HUES48 (cell line): Measurements from ENCODE around the gene PCDHGA10.
A peak's percentile ranks its signal among the peaks of the same experiment; 100 is the strongest.
"Not testable (repeated sequence)": the region's sequence is repeated elsewhere in the genome, so short reads cannot be mapped to it uniquely, and the experiment has no call there.

Experiments
- H3K27ac ChIP-seq: one replicate; pipeline ENCODE4 v1.7.0; 2013; ENCODE audit warnings: low read depth, low read length, inconsistent platforms
- H3K27me3 ChIP-seq: 2 replicates; pipeline ENCODE4 v1.6.1; 2013; ENCODE audit warnings: mild to moderate bottlenecking, low read length; ENCODE audit not compliant: control insufficient read depth, insufficient read depth
- H3K36me3 ChIP-seq: 2 replicates; pipeline ENCODE4 v1.6.1; 2013; ENCODE audit warnings: low read length; ENCODE audit not compliant: control insufficient read depth, insufficient read depth
- H3K4me1 ChIP-seq: 2 replicates; pipeline ENCODE4 v1.6.1; 2013; ENCODE audit warnings: mild to moderate bottlenecking, low read length; ENCODE audit not compliant: control insufficient read depth, insufficient read depth
- H3K4me3 ChIP-seq: 2 replicates; pipeline ENCODE4 v1.5.1; 2013; ENCODE audit warnings: mild to moderate bottlenecking, low read depth, low read length
- H3K9ac ChIP-seq: 2 replicates; pipeline ENCODE4 v1.6.1; 2013; ENCODE audit warnings: mild to moderate bottlenecking, low read depth, low read length, moderate library complexity
- H3K9me3 ChIP-seq: 2 replicates; pipeline ENCODE4 v1.6.1; 2013; ENCODE audit warnings: low read length; ENCODE audit not compliant: control insufficient read depth, insufficient read depth

PCDHGA10 gene

DNA sequence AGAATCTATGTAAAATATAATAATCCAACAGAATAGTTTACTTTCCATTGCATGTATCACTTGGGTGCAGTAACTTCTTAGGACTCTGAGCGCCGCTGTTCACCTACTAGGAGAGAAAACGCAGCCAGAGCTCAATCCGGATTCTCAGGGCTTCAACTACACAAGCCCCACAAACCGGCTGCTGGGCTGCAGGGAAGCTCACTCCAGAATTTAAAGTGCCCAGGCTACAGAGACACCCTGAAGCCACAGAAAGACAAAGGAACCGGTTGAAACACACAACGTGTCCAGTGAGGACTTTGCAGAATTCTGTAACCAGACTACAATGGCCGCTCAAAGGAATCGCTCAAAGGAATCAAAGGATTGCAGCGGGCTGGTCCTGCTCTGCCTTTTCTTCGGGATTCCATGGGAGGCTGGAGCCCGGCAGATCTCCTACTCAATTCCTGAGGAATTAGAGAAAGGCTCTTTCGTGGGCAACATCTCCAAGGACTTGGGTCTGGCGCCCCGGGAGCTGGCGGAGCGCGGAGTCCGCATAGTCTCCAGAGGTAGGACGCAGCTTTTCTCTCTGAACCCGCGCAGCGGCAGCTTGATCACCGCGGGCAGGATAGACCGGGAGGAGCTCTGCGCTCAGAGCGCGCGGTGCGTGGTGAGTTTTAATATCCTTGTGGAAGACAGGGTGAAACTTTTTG, at the start of gene PCDHGA10:
Gene PCDHGA10 (plus strand): TSS at position 134 of the 686 bp plus-strand sequence. CDS start 189 bp downstream, at position 323.
- Histone ChIP-seq H3K9me3 (0 out of 2 replicates have a peak, but pooled peaks cover 2% of the 10 kb centered on the region), H3K27ac (no peak within 1 kb of the TSS), H3K4me3 (peak within 1 kb of the TSS; percentile 61), H3K27me3 (peaks cover 13% of the 10 kb centered on the region), H3K36me3 (no peaks in the 10 kb centered on the region), H3K4me1 (peaks cover 3% of the 10 kb centered on the region; the same call in 1 of the 2 replicates), H3K9ac (peak within 1 kb of the TSS; percentile 45; the same call in 1 of the 2 replicates)

DNA sequence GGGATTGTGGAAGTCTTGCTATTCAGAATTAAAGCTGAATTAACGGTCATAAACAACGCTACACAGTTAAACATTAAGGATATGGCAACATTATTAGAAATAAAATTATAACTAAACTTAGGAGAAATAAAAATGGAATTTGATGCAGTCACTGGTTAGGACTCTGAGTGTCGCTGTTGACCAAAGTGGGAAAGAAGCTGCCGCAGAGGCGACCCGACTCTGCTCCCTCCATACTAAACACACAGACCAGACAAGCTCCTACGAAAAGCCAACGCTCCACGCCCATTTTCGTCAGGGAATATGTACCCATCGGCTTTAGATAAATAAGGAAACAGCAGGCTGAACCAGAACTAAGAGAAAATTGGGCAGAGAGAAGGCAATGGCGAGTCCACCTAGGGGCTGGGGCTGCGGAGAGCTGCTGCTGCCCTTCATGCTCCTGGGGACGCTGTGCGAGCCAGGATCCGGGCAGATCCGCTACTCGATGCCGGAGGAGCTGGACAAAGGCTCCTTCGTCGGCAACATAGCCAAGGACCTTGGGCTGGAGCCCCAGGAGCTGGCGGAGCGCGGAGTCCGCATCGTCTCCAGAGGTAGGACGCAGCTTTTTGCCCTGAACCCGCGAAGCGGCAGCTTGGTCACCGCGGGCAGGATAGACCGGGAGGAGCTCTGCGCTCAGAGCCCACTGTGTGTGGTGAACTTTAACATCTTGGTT, 48.7 kb upstream of the PCDHGA10 start, which contains the start of gene PCDHGA5:
Gene PCDHGA5 (plus strand): TSS at position 211 of the 709 bp plus-strand sequence. CDS start 169 bp downstream, at position 380.
- Histone ChIP-seq H3K27me3 (no peaks in the 10 kb centered on the region), H3K27ac (no peak within 1 kb of the TSS), H3K36me3 (no peaks in the 10 kb centered on the region), H3K9me3 (peaks cover 68% of the 10 kb centered on the region), H3K9ac (no peak within 1 kb of the TSS), H3K4me1 (no peaks in the 10 kb centered on the region), H3K4me3 (peak within 1 kb of the TSS; percentile 24; the same call in 1 of the 2 replicates)

DNA sequence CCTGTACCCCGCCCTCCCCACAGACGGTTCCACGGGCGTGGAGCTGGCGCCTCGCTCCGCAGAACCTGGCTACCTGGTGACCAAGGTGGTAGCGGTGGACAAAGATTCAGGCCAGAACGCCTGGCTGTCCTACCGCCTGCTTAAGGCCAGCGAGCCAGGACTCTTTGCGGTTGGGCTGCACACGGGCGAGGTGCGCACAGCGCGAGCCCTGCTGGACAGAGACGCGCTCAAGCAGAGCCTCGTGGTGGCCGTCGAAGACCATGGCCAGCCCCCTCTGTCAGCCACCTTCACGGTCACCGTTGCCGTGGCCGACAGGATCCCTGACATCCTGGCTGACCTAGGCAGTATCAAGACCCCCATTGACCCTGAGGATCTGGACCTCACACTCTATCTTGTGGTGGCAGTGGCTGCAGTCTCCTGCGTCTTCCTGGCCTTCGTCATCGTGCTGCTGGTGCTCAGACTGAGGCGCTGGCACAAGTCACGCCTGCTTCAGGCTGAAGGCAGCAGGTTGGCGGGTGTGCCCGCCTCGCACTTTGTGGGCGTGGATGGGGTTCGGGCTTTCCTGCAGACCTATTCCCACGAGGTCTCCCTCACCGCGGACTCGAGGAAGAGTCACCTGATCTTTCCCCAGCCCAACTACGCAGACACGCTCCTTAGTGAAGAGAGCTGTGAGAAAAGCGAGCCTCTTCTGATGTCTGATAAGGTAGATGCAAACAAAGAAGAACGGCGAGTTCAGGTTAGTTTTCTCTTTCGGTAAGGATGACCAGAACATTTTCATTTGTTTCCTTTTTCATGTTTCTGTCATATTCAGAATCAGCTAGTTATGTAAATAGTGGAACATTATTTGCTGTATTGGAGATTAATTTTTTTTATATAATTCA, 46.5 kb upstream of the PCDHGA10 start:
- H3K4me3 ChIP-seq = no peak overlapping the region
- peaks cover 62% of the 10 kb centered on the region for H3K9me3 ChIP-seq
- no peaks in the 10 kb centered on the region for H3K4me1 ChIP-seq
- H3K27me3 ChIP-seq = no peaks in the 10 kb centered on the region
- no peaks in the 10 kb centered on the region for H3K36me3 ChIP-seq
- H3K27ac ChIP-seq = no peak overlapping the region
- H3K9ac ChIP-seq = no peak overlapping the region

DNA sequence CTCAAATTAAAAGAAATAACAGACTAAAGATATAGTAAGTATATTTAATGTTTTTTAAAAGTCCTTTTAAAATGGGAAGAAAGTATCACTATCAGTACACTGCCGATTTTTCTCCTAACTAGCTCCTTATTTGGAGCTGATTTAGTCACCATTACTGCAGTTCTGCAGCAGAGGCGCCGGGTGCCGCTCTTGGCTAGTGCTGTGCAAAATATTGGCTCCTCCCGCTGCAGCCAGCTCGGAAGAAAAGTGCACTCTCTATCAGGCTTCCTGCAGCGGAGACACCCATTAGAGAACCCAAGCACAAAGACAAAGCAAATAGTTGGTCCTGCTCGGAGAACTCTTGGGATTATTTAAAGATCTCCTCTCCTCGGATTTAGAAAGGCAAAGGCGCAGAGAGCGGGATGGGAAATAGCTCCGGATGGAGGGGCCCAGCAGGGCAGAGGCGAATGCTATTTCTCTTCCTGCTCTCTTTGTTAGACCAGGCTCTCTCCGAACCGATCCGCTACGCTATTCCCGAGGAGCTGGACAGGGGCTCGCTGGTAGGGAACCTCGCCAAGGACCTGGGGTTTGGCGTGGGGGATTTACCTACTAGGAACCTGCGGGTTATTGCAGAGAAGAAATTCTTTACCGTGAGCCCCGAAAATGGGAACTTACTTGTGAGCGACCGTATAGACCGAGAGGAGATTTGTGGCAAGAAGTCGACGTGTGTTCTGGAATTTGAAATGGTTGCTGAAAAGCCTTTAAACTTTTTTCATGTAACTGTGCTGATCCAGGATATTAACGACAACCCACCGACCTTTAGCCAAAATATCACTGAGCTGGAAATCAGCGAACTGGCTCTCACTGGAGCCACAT, 42.6 kb upstream of the PCDHGA10 start, which contains the start of gene PCDHGB3:
Gene PCDHGB3 (plus strand): TSS at position 249 of the 855 bp plus-strand sequence. CDS start 153 bp downstream, at position 402.
- Histone ChIP-seq H3K9ac (no peak within 1 kb of the TSS), H3K4me3 (no peak within 1 kb of the TSS)

DNA sequence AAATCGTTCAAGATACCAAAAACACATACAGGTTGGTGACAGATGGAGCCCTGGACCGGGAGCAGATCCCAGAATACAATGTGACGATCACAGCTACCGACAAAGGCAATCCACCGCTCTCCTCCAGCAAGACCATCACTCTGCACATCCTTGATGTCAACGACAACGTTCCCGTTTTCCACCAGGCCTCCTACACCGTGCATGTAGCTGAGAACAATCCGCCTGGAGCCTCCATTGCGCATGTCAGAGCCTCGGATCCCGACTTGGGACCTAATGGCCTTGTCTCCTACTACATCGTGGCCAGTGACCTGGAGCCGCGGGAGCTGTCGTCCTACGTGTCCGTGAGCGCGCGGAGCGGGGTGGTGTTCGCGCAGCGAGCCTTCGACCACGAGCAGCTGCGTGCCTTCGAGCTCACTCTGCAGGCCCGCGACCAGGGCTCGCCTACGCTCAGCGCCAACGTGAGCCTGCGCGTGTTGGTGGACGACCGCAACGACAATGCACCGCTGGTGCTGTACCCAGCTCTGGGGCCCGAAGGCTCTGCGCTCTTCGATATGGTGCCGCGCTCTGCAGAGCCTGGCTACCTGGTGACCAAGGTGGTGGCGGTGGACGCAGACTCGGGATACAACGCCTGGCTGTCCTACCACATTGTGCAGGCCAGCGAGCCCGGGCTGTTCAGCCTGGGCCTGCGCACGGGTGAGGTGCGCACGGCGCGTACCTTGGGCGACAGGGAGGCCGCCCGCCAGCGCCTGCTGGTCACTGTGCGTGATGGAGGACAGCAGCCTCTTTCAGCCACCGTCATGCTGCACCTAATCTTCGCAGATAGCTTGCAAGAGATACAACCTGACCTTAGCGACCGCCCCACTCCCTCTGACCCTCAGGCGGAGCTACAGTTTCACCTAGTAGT, 41.0 kb upstream of the PCDHGA10 start:
- H3K27me3 ChIP-seq = no peaks in the 10 kb centered on the region
- H3K36me3 ChIP-seq = no peaks in the 10 kb centered on the region
- H3K27ac ChIP-seq = no peak overlapping the region
- no peak overlapping the region for H3K9ac ChIP-seq
- no peak overlapping the region for H3K4me3 ChIP-seq
- no peaks in the 10 kb centered on the region for H3K4me1 ChIP-seq
- peaks cover 51% of the 10 kb centered on the region for H3K9me3 ChIP-seq

More for the DNA sequence above, 42.6 kb upstream of the PCDHGA10 start, which contains the start of gene PCDHGB3:
- Histone ChIP-seq H3K27me3 (no peaks in the 10 kb centered on the region), H3K4me1 (no peaks in the 10 kb centered on the region), H3K36me3 (no peaks in the 10 kb centered on the region), H3K27ac (no peak within 1 kb of the TSS), H3K9me3 (peaks cover 58% of the 10 kb centered on the region)

DNA sequence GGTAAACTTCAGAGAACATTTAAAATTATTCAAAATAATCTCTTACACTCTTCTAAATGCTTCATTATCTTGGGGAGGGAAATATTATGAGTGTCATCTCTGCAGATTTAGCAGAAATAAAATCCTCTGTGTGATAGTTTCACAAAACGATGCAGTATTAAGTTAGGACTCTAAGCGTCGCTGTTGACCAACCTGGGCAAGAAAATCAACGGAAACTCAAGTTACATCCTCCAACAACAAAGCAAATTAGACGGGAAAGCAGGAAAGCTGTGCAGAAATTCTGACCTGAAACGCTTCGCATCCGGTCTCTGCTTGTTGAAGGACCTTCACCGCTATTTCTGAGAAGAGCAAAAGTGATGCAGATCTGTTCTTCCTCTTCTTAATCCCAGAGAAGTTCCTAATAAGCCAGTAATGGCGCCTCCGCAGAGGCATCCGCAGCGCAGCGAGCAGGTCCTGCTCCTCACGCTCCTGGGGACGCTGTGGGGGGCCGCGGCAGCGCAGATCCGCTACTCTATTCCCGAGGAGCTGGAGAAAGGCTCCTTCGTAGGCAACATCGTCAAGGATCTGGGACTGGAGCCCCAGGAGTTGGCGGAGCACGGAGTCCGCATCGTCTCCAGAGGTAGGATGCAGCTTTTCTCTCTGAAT, 39.0 kb upstream of the PCDHGA10 start, which contains the start of gene PCDHGA6:
Gene PCDHGA6 (plus strand): TSS at position 219 of the 645 bp plus-strand sequence. CDS start 193 bp downstream, at position 412.
- H3K27ac ChIP-seq = no peak within 1 kb of the TSS
- peak within 1 kb of the TSS; percentile 33; the same call in 1 of the 2 replicates for H3K4me3 ChIP-seq
- no peaks in the 10 kb centered on the region for H3K36me3 ChIP-seq
- peaks cover 48% of the 10 kb centered on the region for H3K9me3 ChIP-seq
- no peak within 1 kb of the TSS for H3K9ac ChIP-seq
- H3K27me3 ChIP-seq = no peaks in the 10 kb centered on the region
- H3K4me1 ChIP-seq = no peaks in the 10 kb centered on the region

DNA sequence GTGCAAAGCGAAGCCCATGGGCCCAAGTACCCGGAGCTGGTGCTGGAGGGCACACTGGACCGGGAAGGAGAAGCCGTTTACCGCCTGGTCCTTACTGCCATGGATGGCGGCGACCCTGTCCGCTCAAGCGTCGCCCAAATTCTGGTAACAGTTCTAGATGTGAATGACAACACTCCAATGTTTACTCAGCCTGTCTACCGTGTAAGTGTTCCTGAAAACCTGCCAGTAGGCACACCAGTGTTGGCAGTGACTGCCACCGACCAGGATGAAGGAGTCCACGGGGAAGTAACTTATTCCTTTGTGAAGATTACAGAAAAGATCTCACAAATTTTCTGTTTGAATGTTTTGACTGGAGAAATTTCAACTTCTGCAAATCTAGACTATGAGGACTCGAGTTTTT, 38.2 kb upstream of the PCDHGA10 start:
- Histone ChIP-seq H3K36me3 (no peaks in the 10 kb centered on the region), H3K4me3 (no peak overlapping the region), H3K27me3 (no peaks in the 10 kb centered on the region), H3K9me3 (peaks cover 48% of the 10 kb centered on the region), H3K9ac (no peak overlapping the region), H3K4me1 (no peaks in the 10 kb centered on the region), H3K27ac (no peak overlapping the region)

DNA sequence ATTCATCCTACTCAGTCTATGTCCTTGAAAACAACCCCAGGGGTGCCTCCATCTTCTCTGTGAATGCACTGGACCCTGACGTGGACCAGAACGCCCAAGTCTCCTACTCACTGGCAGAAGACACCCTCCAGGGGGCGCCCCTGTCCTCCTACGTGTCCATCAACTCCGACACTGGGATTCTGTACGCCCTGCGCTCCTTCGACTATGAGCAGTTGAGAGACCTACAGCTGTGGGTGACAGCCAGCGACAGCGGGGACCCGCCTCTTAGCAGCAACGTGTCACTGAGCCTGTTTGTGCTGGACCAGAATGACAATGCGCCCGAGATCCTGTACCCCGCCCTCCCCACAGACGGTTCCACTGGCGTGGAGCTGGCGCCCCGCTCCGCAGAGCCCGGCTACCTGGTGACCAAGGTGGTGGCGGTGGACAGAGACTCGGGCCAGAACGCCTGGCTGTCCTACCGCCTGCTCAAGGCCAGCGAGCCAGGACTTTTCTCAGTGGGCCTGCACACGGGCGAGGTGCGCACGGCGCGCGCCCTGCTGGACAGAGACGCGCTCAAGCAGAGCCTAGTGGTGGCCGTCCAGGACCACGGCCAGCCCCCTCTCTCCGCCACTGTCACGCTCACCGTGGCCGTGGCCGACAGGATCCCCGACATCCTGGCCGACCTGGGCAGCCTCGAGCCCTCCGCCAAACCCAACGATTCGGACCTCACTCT, 37.2 kb upstream of the PCDHGA10 start:
- H3K9ac ChIP-seq, H3K27ac ChIP-seq, H3K36me3 ChIP-seq, H3K4me3 ChIP-seq, H3K4me1 ChIP-seq, H3K27me3 ChIP-seq: not testable (repeated sequence)
- H3K9me3 ChIP-seq = peaks cover 46% of the 10 kb centered on the region
